Measurements from ENCODE around the gene FAM156A.

DNA sequence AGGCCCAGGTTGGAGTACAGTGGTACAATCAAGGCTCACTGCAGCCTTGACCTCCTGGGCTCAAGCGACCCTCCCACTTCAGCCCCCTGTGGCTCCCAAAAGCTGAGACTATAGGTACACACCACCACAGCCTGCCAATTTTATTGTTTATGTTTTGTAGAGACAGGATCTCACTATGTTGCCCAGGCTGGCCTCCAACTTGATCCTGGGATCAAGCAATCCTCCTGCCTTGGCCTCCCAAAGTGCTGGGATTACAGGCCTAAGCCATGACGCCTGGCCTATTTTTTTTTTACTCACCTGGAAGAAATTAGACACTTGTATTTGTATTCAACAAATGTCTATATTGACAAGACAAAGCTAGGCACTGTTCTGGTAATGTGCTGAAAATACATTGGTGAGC is 25.1 kb downstream of the FAM156A start:
- TF ChIP-seq, protein P1, sequence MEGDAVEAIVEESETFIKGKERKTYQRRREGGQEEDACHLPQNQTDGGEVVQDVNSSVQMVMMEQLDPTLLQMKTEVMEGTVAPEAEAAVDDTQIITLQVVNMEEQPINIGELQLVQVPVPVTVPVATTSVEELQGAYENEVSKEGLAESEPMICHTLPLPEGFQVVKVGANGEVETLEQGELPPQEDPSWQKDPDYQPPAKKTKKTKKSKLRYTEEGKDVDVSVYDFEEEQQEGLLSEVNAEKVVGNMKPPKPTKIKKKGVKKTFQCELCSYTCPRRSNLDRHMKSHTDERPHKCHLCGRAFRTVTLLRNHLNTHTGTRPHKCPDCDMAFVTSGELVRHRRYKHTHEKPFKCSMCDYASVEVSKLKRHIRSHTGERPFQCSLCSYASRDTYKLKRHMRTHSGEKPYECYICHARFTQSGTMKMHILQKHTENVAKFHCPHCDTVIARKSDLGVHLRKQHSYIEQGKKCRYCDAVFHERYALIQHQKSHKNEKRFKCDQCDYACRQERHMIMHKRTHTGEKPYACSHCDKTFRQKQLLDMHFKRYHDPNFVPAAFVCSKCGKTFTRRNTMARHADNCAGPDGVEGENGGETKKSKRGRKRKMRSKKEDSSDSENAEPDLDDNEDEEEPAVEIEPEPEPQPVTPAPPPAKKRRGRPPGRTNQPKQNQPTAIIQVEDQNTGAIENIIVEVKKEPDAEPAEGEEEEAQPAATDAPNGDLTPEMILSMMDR (IDR thresholded peaks at IDR 0.05), result no peak
- TF ChIP-seq POLR2AphosphoS5 (IDR thresholded peaks at IDR 0.05) (no peak), POLR2A (IDR thresholded peaks at IDR 0.05) (no peak)

All from stomach (tissue), 4 donors.